SIG-M5 treated with dmso at 0.1 percent for 504 hours (cell line): Measurements from ENCODE around the gene EPHB4.
"Not testable (repeated sequence)": the region's sequence is repeated elsewhere in the genome, so short reads cannot be mapped to it uniquely, and the experiment has no call there.

ENCODE experiments used
- DNase-seq: peaks from one replicate; lab custom pipeline; 2025; ENCODE audit not compliant: unreplicated experiment; lab: John Stamatoyannopoulos, UW

The EPHB4 gene

GRCh38 chr7:100822236-100823139, 4.8 kb downstream of the EPHB4 start:
- no peak for DNase-seq

GRCh38 chr7:100819586-100819985, 7.7 kb downstream of the EPHB4 start:
- DNase-seq, result no peak

- DNase-seq, result no peak
These were observed 8.5 kb downstream of the EPHB4 start for GRCh38 chr7:100818825-100819224.

GRCh38 chr7:100818366-100818765, 9.0 kb downstream of the EPHB4 start:
- DNase-seq, result no peak

GRCh38 chr7:100817097-100817496, 10.2 kb downstream of the EPHB4 start:
- DNase-seq, result no peak

GRCh38 chr7:100816515-100816914, 10.8 kb downstream of the EPHB4 start:
- DNase-seq, result peak; percentile 56

GRCh38 chr7:100812729-100813128, 14.6 kb downstream of the EPHB4 start:
- no peak for DNase-seq

- DNase-seq, result no peak
These were observed 15.8 kb downstream of the EPHB4 start for GRCh38 chr7:100811480-100811879.

- no peak for DNase-seq
These were observed 18.9 kb downstream of the EPHB4 start for GRCh38 chr7:100808354-100808875.

GRCh38 chr7:100806883-100807282, 20.4 kb downstream of the EPHB4 start:
- not testable (repeated sequence) for DNase-seq

- DNase-seq, result no peak
These were observed 21.0 kb downstream of the EPHB4 start for GRCh38 chr7:100806276-100806675.

- DNase-seq, result no peak
These were observed 22.5 kb downstream of the EPHB4 start for GRCh38 chr7:100804681-100805431.

GRCh38 chr7:100803398-100804161, 23.7 kb downstream of the EPHB4 start:
- DNase-seq, result peak; percentile 93

GRCh38 chr7:100802951-100803350, 24.4 kb downstream of the EPHB4 start:
- no peak for DNase-seq

GRCh38 chr7:100801833-100802568, 25.3 kb downstream of the EPHB4 start:
- DNase-seq, result peak; percentile 62

GRCh38 chr7:100799037-100799896, 28.1 kb downstream of the EPHB4 start:
- DNase-seq, result peak; percentile 67

- DNase-seq, result no peak
These were observed 32.6 kb downstream of the EPHB4 start for GRCh38 chr7:100794741-100795140.

GRCh38 chr7:100793806-100794660, 33.3 kb downstream of the EPHB4 start:
- no peak for DNase-seq
